Activated naive CD4-positive, alpha-beta T cell treated with anti-CD3 and anti-CD28 coated beads, Interleukin-2, amount 10 ng/mL, durations not matched to agents 7 days and 5 days (primary cell): ENCODE results near the gene PTPRT.
"Not testable (repeated sequence)": the region's sequence is repeated elsewhere in the genome, so short reads cannot be mapped to it uniquely, and the experiment has no call there.

Source experiments
- CTCF ChIA-PET: fragments of 350-600 bp; sonication (Branson Sonifier 250); formaldehyde crosslinking; loops from one replicate; lab custom pipeline; 2021; ENCODE audit warnings: antibody characterized with exemption; lab: Charles Lee
- DNase-seq: peaks from one replicate; pipeline ENCODE4 v3.0.0-alpha.2; 2020
- H3K27ac Mint-ChIP-seq: one replicate; pipeline ENCODE4 v1.8.0; 2021; ENCODE audit warnings: mild to moderate bottlenecking, moderate library complexity, mixed read lengths
- H3K27me3 Mint-ChIP-seq: one replicate; pipeline ENCODE4 v1.8.0; 2021; ENCODE audit warnings: mild to moderate bottlenecking, mixed read lengths
- H3K36me3 Mint-ChIP-seq: one replicate; pipeline ENCODE4 v1.8.0; 2021; ENCODE audit warnings: mixed read lengths
- H3K4me1 Mint-ChIP-seq: one replicate; pipeline ENCODE4 v1.8.0; 2021; ENCODE audit warnings: mixed read lengths
- H3K4me3 Mint-ChIP-seq: one replicate; pipeline ENCODE4 v1.8.0; 2021; ENCODE audit warnings: mild to moderate bottlenecking, moderate library complexity, mixed read lengths
- H3K9me3 Mint-ChIP-seq: one replicate; pipeline ENCODE4 v1.8.0; 2021; ENCODE audit warnings: mixed read lengths

PTPRT gene

DNA sequence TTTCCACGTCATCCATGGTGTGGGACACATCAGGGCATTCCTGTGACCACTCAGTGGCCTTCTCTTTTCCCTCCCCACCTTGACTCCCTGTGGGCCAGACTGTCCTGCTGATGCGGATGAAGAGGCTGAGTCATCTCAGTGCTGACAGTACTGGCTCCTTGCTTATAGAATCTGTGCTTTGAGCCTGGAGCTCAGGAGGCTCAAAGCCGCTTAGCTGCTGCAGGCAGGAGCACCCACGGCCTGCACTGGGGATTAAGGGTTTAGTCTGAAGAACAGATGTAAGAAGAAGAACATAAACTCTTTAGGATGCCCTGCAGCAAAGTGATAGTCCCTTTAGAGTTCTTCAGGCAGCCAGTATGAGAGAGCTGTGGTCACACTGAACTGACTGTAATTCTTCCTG lies 929.5 kb downstream of the PTPRT start:
- no peak overlapping the region for H3K27ac Mint-ChIP-seq
- no peaks in the 10 kb centered on the region for H3K4me1 Mint-ChIP-seq
- no peak overlapping the region for H3K4me3 Mint-ChIP-seq
- CTCF ChIA-PET, result no interaction called here
- H3K36me3 Mint-ChIP-seq, result no peaks in the 10 kb centered on the region
- peaks cover 9% of the 10 kb centered on the region for H3K9me3 Mint-ChIP-seq
- H3K27me3 Mint-ChIP-seq, result no peaks in the 10 kb centered on the region
- DNase-seq, result no peak

DNA sequence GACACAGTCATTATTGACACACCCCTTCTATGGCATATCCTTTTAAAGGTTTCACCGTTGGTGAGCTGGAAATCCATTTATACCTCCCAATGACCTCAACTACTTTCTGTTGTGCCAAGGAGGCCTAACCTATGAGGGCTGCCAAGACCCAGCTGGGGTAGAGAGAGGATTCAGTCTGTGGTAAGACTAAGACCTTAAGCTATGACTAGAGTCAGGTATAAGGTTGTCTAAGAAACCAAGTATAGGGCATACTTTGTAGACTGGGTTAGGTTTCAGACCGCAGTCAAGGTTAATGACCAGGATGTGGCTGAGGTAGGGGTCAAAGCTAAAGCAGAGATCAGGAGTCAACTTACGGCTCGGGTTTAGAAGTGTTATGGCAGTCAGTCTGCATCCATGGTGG lies 930.3 kb downstream of the PTPRT start:
- H3K9me3 Mint-ChIP-seq, result peaks cover 9% of the 10 kb centered on the region
- CTCF ChIA-PET, result no interaction called here
- no peak overlapping the region for H3K4me3 Mint-ChIP-seq
- DNase-seq, result no peak
- H3K27ac Mint-ChIP-seq, result no peak overlapping the region
- H3K27me3 Mint-ChIP-seq, result no peaks in the 10 kb centered on the region
- no peaks in the 10 kb centered on the region for H3K36me3 Mint-ChIP-seq
- no peaks in the 10 kb centered on the region for H3K4me1 Mint-ChIP-seq

DNA sequence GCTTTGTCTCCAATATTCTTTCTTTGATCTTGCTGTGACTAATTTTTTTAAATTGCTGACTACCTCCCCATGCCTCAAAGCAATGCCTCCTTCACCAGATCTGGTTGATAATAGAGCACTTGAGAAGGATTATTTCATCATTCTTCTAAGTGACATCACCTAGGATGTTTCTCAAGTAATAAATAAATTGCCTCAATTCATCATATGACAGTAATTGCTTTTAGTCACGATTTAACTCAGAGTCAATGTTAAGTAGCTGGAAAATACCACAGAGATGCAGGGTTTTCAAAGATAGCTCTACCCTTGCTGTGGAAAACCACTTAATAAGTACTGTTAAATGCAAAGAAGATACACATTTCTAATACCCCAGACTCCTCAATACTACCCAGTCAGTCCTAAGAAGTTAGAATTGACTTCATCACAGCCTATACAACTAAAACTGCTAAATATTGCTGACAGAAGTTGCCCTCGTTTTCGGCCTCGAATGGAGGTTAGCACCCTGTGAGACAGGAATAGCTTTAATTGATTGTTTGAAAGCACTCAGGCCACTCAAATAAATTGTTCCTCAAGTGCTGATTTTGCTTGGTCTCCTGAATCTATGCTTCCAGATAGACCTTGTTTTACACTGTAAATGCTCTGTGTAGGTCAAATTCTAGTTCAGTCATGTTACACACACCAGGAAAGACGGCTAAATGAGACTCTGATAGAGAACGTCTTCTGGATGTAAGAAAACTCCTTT lies 931.0 kb downstream of the PTPRT start:
- Mint-ChIP-seq H3K9me3 (peaks cover 10% of the 10 kb centered on the region), H3K36me3 (no peaks in the 10 kb centered on the region)
- CTCF ChIA-PET, result no interaction called here

DNA sequence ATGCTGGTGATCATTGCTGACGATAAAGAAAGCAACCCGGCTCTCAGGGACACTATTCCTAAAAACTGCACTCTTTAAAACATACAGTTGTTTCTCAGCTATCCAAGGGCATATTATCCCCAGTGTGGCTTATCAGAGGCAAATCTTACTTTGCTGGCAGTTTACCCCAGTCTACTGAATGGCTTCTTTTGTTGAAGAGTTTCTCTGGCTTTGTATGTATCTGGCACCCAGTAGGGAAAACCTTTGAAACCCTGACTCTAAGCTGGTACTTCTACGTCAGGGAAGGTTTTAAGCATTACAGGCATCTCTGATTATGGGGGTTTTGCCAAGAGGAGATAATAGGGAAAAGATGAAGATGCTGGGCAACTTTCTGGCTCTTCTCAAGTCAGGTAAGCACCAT lies 933.9 kb downstream of the PTPRT start:
- Mint-ChIP-seq H3K27me3 (no peaks in the 10 kb centered on the region), H3K27ac (no peak overlapping the region), H3K4me3 (no peak overlapping the region), H3K4me1 (no peaks in the 10 kb centered on the region), H3K9me3 (peaks cover 13% of the 10 kb centered on the region), H3K36me3 (no peaks in the 10 kb centered on the region)
- CTCF ChIA-PET, result no interaction called here
- no peak for DNase-seq

More for the DNA sequence above, 931.0 kb downstream of the PTPRT start:
- no peak overlapping the region for H3K27ac Mint-ChIP-seq
- H3K4me3 Mint-ChIP-seq, result no peak overlapping the region
- no peaks in the 10 kb centered on the region for H3K4me1 Mint-ChIP-seq
- no peak for DNase-seq
- H3K27me3 Mint-ChIP-seq, result no peaks in the 10 kb centered on the region

DNA sequence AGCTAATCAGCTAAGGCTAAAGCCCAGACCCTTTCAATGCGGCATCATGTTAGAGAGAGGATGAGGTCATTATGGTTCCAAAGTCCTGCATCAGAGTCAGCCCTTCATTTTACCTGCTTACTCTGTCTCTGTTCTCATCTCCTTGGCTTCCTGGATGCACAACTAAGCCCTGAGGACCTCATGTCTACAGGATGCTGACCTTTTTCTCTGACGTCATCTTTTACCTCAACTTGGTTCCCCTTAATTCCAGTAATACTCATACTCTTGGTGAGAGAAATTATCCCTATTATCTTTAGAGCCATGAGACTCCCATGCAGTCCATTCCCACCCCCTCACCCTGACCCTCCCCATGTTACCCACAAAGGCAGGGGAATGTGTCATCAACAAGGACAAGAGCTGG lies 935.0 kb downstream of the PTPRT start:
- Mint-ChIP-seq H3K27me3 (no peaks in the 10 kb centered on the region), H3K9me3 (peaks cover 11% of the 10 kb centered on the region), H3K36me3 (no peaks in the 10 kb centered on the region), H3K27ac (no peak overlapping the region), H3K4me1 (no peaks in the 10 kb centered on the region), H3K4me3 (no peak overlapping the region)
- CTCF ChIA-PET, result no interaction called here
- DNase-seq, result no peak

DNA sequence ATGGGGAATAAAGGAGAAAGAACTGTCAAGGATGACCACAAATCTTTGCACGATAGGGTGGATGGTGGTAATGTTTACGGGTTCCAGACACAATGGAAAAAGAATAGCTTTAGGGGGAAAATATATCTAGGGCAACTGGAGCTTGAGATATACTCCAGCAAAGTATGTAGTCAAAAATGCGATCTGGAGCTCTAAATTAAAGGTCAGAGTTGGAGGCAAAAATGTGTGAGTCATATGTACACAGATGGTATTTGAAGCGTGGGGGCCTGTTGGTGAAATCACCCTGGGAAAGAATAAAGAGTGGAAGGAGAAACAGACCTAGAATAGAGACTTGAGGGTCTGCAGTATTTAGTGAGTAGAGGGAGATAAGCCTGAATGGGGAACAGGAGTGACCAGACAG lies 937.6 kb downstream of the PTPRT start:
- H3K9me3 Mint-ChIP-seq, result peaks cover 13% of the 10 kb centered on the region
- H3K27me3 Mint-ChIP-seq, result no peaks in the 10 kb centered on the region
- CTCF ChIA-PET, result no interaction called here
- H3K4me3 Mint-ChIP-seq, result no peak overlapping the region
- H3K4me1 Mint-ChIP-seq, result no peaks in the 10 kb centered on the region
- no peak overlapping the region for H3K27ac Mint-ChIP-seq
- no peaks in the 10 kb centered on the region for H3K36me3 Mint-ChIP-seq
- no peak for DNase-seq

DNA sequence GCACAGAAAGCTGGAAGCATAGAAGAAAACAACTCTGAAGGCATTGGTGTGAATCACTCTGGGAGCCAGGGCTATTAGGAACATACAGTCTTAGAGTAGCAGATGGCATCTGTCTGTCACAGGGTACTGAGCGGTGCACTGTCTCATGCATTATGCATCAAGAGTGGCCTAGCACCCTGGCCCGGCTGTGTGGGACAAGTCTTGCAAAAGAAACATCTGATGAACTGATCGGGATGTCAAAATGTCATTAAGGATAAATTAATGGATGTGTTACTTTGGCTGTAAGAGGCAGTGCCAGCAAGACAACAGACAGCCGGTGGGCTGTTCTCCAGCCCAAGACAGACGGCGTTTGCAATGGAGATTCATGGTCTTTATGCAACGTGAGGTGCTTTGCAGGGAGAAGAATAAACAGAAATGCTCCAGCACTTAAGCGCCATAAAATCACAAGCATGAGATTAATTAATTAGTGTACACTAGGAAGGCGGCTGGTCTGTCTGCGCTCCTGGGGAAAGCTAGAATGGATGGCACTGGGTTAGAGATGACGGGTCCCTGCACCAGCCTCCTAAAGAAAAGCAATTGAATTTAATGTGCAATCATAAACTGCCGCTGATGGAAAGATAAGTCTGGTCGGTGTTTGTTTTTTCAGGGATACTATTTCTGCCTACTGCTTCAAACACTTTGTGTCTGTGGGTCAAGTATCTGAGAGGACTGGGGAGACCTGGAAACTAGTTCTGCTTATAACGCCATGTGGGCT lies 970.9 kb downstream of the PTPRT start:
- CTCF ChIA-PET, result no interaction called here
- H3K9me3 Mint-ChIP-seq, result peaks cover 11% of the 10 kb centered on the region
- H3K36me3 Mint-ChIP-seq, result no peaks in the 10 kb centered on the region
- no peak overlapping the region for H3K27ac Mint-ChIP-seq
- H3K4me1 Mint-ChIP-seq, result no peaks in the 10 kb centered on the region
- no peak overlapping the region for H3K4me3 Mint-ChIP-seq
- DNase-seq, result no peak
- H3K27me3 Mint-ChIP-seq, result no peaks in the 10 kb centered on the region

DNA sequence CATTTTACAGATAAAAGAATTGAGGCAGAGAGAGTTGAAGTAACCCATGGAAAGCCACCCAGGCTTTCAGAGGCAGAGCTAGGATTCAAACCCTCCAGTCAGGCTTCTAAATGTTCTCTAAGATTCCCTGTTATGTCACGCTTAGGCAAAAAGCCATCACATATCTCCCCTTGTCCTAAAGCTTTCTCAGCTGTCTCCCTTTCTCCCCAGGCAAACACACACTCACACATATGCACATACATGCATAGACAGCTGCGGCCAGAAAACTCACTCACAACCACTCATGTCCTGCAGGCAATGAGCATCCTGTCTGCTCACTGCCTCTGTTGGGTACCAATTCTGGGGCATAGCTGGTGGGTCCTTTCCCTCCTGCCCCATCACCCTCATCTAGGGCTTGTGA lies 975.6 kb downstream of the PTPRT start:
- peaks cover 13% of the 10 kb centered on the region for H3K9me3 Mint-ChIP-seq
- no peaks in the 10 kb centered on the region for H3K4me1 Mint-ChIP-seq
- CTCF ChIA-PET, result no interaction called here
- no peak overlapping the region for H3K27ac Mint-ChIP-seq
- no peaks in the 10 kb centered on the region for H3K36me3 Mint-ChIP-seq
- H3K4me3 Mint-ChIP-seq, result no peak overlapping the region
- H3K27me3 Mint-ChIP-seq, result no peaks in the 10 kb centered on the region
- DNase-seq, result no peak

DNA sequence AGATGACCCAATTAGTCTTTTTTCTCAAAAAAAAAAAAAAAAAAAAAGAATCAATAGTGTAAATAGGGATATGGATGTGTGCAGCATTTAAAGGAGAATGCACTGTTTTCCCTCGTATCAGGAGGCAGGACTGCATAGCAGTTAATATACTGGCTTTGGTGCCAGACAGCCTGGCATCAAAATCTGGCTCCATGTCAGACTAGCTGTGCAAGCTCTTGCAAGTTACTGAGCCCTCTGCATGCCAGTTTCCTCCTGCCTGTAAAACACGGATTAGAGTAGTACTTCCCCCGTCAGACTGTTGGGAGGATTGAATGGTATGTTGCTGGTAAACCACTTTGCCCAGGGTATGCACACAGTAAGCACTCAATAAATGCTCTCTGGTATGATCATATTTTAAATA lies 977.3 kb downstream of the PTPRT start:
- Mint-ChIP-seq H3K36me3 (no peaks in the 10 kb centered on the region), H3K27me3 (no peaks in the 10 kb centered on the region)

DNA sequence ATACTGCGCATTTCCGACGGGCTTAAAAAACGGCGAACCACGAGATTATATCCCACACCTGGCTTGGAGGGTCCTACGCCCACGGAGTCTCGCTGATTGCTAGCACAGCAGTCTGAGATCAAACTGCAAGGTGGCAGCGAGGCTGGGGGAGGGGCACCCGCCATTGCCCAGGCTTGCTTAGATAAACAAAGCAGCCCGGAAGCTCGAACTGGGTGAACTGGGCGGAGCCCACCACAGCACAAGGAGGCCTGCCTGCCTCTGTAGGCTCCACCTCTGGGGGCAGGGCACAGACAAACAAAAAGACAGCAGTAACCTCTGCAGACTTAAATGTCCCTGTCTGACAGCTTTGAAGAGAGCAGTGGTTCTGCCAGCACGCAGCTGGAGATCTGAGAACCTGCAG lies 983.1 kb downstream of the PTPRT start:
- H3K36me3 Mint-ChIP-seq, CTCF ChIA-PET, H3K4me1 Mint-ChIP-seq, H3K4me3 Mint-ChIP-seq, H3K27me3 Mint-ChIP-seq, DNase-seq, H3K27ac Mint-ChIP-seq: not testable (repeated sequence)
- H3K9me3 Mint-ChIP-seq, result peaks cover 16% of the 10 kb centered on the region

More for the DNA sequence above, 977.3 kb downstream of the PTPRT start:
- DNase-seq, result no peak
- Mint-ChIP-seq H3K9me3 (peaks cover 13% of the 10 kb centered on the region), H3K4me1 (no peaks in the 10 kb centered on the region), H3K27ac (no peak overlapping the region), H3K4me3 (no peak overlapping the region)
- CTCF ChIA-PET, result no interaction called here

DNA sequence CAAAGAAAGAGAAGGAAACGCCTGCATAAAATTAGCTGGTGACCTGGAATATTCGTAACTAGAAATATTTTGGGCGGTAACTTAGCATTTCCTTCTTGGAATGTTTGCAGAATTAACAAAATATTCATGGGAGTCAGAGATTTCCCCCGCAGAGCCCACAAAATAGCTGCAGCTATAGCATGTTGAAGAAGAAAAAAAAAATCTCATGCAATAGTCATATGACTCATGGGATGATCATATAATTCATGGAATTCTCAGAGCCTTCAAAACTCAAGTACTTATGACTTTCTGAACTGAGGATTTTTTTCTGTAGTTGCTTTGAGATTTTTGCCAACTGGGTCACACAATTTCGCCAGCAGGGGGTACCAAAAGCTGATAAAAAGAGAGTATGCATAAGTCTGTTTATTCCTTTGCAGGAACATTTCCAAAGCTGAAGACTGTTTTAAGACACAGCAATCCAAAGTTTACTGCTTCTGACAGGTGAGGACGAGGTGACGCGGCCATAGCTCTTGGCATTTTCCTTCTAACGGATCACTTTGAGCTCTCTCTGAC lies 985.5 kb downstream of the PTPRT start:
- CTCF ChIA-PET, result no interaction called here
- H3K36me3 Mint-ChIP-seq, result no peaks in the 10 kb centered on the region
- peaks cover 16% of the 10 kb centered on the region for H3K9me3 Mint-ChIP-seq
- no peak for DNase-seq
- H3K4me3 Mint-ChIP-seq, result no peak overlapping the region
- no peak overlapping the region for H3K27ac Mint-ChIP-seq
- no peaks in the 10 kb centered on the region for H3K27me3 Mint-ChIP-seq
- no peaks in the 10 kb centered on the region for H3K4me1 Mint-ChIP-seq

DNA sequence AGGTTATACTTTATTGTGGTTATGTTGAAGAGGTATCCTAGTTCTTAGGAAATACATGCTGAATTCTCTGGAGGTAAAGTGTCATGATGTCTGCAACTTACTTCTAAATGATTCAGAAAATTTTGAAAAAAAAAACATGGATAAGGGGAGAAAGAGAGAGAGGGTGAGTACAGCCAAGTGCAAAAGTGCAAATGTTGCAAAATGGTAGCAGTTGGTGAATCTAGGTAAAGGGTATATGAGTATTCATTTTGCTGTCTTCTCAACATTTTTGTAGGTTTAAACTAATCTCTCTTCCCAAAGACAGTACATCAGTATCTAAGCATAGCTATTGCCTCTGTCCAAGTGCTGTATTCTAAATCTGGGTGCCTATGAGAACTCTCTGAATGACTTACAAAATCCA lies 992.1 kb downstream of the PTPRT start:
- no peak for DNase-seq
- Mint-ChIP-seq H3K27ac (no peak overlapping the region), H3K4me3 (no peak overlapping the region), H3K27me3 (no peaks in the 10 kb centered on the region), H3K4me1 (no peaks in the 10 kb centered on the region), H3K36me3 (no peaks in the 10 kb centered on the region), H3K9me3 (peaks cover 4% of the 10 kb centered on the region)
- CTCF ChIA-PET, result no interaction called here

DNA sequence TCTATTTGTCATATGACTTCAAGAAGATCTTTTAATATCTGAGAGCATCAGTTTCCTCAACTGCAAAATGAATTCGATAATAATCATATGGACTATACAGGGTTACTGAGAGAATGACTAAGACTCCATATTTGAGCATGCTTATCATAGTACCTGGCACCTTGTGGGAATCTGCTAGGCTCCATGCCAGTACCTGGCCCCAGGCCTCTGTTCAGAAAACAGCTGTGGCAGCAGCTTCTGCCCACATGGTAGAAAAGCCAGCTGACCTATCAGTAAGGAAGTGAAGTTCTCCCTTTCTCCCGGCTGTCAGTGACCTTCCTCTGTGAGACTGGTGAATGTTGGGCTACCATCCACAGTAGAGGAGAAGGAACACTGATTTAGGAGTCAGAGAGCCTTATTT lies 996.6 kb downstream of the PTPRT start:
- Mint-ChIP-seq H3K9me3 (peaks cover 4% of the 10 kb centered on the region), H3K27ac (no peak overlapping the region), H3K36me3 (no peaks in the 10 kb centered on the region), H3K4me3 (no peak overlapping the region), H3K4me1 (no peaks in the 10 kb centered on the region), H3K27me3 (no peaks in the 10 kb centered on the region)
- no peak for DNase-seq
- CTCF ChIA-PET, result no interaction called here

DNA sequence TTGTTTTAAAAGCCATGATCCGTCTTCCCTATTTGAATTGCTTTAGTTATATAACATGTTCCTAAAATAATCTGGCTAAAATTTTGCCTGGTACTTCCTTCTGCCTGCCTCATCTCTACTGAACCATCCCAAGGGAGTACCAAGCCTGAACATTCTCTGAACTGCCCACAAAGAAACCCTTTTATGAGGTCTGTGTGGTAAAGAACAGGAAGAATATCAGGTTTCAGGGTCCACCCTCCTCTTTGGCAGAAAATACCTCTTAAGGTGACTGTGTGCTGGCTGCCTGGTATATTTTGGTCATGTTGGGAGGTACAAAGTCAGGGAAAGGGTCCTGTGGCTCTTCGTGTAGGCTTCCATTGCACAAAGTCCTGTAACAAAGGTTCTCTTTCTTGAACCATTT lies 997.4 kb downstream of the PTPRT start:
- Mint-ChIP-seq H3K36me3 (no peaks in the 10 kb centered on the region), H3K9me3 (peaks cover 8% of the 10 kb centered on the region), H3K27me3 (no peaks in the 10 kb centered on the region), H3K27ac (no peak overlapping the region), H3K4me3 (no peak overlapping the region), H3K4me1 (no peaks in the 10 kb centered on the region)
- CTCF ChIA-PET, result no interaction called here
- no peak for DNase-seq
